HepG2 (cell line): ENCODE results near the gene THSD1. TPM values are rescaled to one million over a fixed set of nuclear protein-coding genes. Genes with fewer than 3 reads are reported as not detected.
A peak's percentile ranks its signal among the peaks of the same experiment; 100 is the strongest.

Experiments
- ATM ChIP-seq: fragments of 450-650 bp; IDR thresholded peaks from 2 replicates; pipeline ENCODE4 v1.7.1; 2017; ENCODE audit warnings: mild to moderate bottlenecking, borderline replicate concordance
- CCDC6 ChIP-seq: sonication (generic); formaldehyde crosslinking; IDR thresholded peaks from 2 replicates; pipeline ENCODE4 v1.8.1; 2022; ENCODE audit warnings: mild to moderate bottlenecking, missing genetic modification reagents, moderate library complexity
- DR1 ChIP-seq: sonication (generic); formaldehyde crosslinking; IDR thresholded peaks from 2 replicates; pipeline ENCODE4 v1.8.0; 2021; ENCODE audit warnings: mild to moderate bottlenecking, missing genetic modification reagents, inconsistent platforms
- ETV5 ChIP-seq: IDR thresholded peaks from 2 replicates; pipeline ENCODE4 v1.6.1; 2018; ENCODE audit warnings: missing biosample characterization, missing genetic modification reagents, inconsistent platforms, borderline replicate concordance
- ETV6 ChIP-seq: sonication (generic); formaldehyde crosslinking; conservative IDR thresholded peaks from 2 replicates; pipeline ENCODE4 v1.4.0; 2020; ENCODE audit warnings: missing genetic modification reagents
- EZH2 ChIP-seq: conservative IDR thresholded peaks from 2 replicates; pipeline ENCODE4 v1.6.1; 2012; ENCODE audit warnings: mild to moderate bottlenecking, low read depth, low read length, moderate library complexity
- GATAD2A ChIP-seq: IDR thresholded peaks from 2 replicates; pipeline ENCODE4 v1.6.1; 2016
- GFI1 ChIP-seq: sonication (generic); formaldehyde crosslinking; IDR thresholded peaks from 2 replicates; pipeline ENCODE4 v1.5.0; 2020; ENCODE audit warnings: missing genetic modification reagents, mild to moderate bottlenecking, borderline replicate concordance
- HMG20B ChIP-seq: conservative IDR thresholded peaks from 2 replicates; pipeline ENCODE4 v1.6.1; 2016; ENCODE audit warnings: missing genetic modification reagents, missing compliant biosample characterization
- HOXD1 ChIP-seq: sonication (generic); formaldehyde crosslinking; IDR thresholded peaks from 2 replicates; pipeline ENCODE4 v1.5.0; 2020; ENCODE audit warnings: missing genetic modification reagents
- MEF2D ChIP-seq: sonication (generic); formaldehyde crosslinking; IDR thresholded peaks from 2 replicates; pipeline ENCODE4 v1.5.1; 2020; ENCODE audit warnings: mild to moderate bottlenecking, missing genetic modification reagents
- MXD1 ChIP-seq: sonication (generic); formaldehyde crosslinking; IDR thresholded peaks from 2 replicates; pipeline ENCODE4 v1.4.0; 2020; ENCODE audit warnings: mild to moderate bottlenecking, missing genetic modification reagents
- NR2F1 ChIP-seq, 2 experiments: fragments of 450-650 bp in 1 of 2; formaldehyde crosslinking in 1 of 2; IDR thresholded peaks; 2 replicates each; pipeline versions ENCODE4 v1.5.0 to v1.6.1; 2016 to 2020; ENCODE audit warnings: mild to moderate bottlenecking in 1 of 2, missing compliant biosample characterization in 1 of 2, missing genetic modification reagents in 1 of 2, moderate library complexity in 1 of 2
- PHF21A ChIP-seq: sonication (generic); formaldehyde crosslinking; IDR thresholded peaks from 2 replicates; pipeline ENCODE4 v1.5.0; 2020; ENCODE audit warnings: mild to moderate bottlenecking, missing genetic modification reagents
- RFXANK ChIP-seq: IDR thresholded peaks from 2 replicates; pipeline ENCODE4 v1.6.1; 2016
- SNAI1 ChIP-seq: sonication (generic); formaldehyde crosslinking; IDR thresholded peaks from 2 replicates; pipeline ENCODE4 v1.5.0; 2020; ENCODE audit warnings: mild to moderate bottlenecking, missing genetic modification reagents, borderline replicate concordance
- ZBTB20 ChIP-seq: sonication (generic); formaldehyde crosslinking; IDR thresholded peaks from 2 replicates; pipeline ENCODE4 v1.8.1; 2023; ENCODE audit warnings: missing genetic modification reagents, low read depth, mild to moderate bottlenecking, borderline replicate concordance
- ZNF432 ChIP-seq: sonication (generic); formaldehyde crosslinking; IDR thresholded peaks from 2 replicates; pipeline ENCODE4 v1.5.0; 2020; ENCODE audit warnings: missing genetic modification reagents, mild to moderate bottlenecking, borderline replicate concordance
- ZNF570 ChIP-seq: sonication (generic); formaldehyde crosslinking; IDR thresholded peaks from 2 replicates; pipeline ENCODE4 v1.4.0; 2020; ENCODE audit warnings: mild to moderate bottlenecking, missing genetic modification reagents, borderline replicate concordance
- ZNF607 ChIP-seq: sonication (generic); formaldehyde crosslinking; IDR thresholded peaks from 2 replicates; pipeline ENCODE4 v1.5.1; 2020; ENCODE audit warnings: missing genetic modification reagents, mild to moderate bottlenecking, borderline replicate concordance
- ZNF879 ChIP-seq: sonication (generic); formaldehyde crosslinking; IDR thresholded peaks from 2 replicates; pipeline ENCODE4 v1.8.1; 2023; ENCODE audit warnings: missing genetic modification reagents
- polyA plus RNA-seq, 8 experiments: library from polyadenylated mRNA; depleted of rRNA in 3 of 8; stranded (reverse) in 7 of 8; unstranded in 1 of 8; fragments of >200 nt; fragmentation: Illumina TruSeq in 4 of 8; extraction: Trizol in 4 of 8; gene quantifications; 2 replicates each; pipeline versions ENCODE4 v1.2.1 to v1.2.3, GENCODE V29; 2011 to 2016; ENCODE audit warnings: low read depth in 4 of 8, missing spikeins in 1 of 8, mixed read lengths in 1 of 8; ENCODE audit not compliant: insufficient read depth in 1 of 8
- total RNA-seq, 5 experiments: library from RNA; depleted of rRNA; stranded (reverse); fragments of >200 nt; fragmentation: Illumina TruSeq; extraction: Trizol; gene quantifications; 2 replicates each; pipeline ENCODE4 v1.2.3, GENCODE V29; 2016; ENCODE audit warnings: low read depth in 1 of 5
- TF ChIP-seq, protein P1 (sequence below): IDR thresholded peaks from 2 replicates; pipeline ENCODE4 v1.6.1; 2016; ENCODE audit warnings: missing biosample characterization, missing genetic modification reagents, low read depth
- TF ChIP-seq, protein P2 (sequence below): sonication (generic); formaldehyde crosslinking; IDR thresholded peaks from 2 replicates; pipeline ENCODE4 v1.5.1; 2020; ENCODE audit warnings: missing genetic modification reagents, mild to moderate bottlenecking, borderline replicate concordance
- TF ChIP-seq, protein P3 (sequence below): sonication (generic); formaldehyde crosslinking; IDR thresholded peaks from 2 replicates; pipeline ENCODE4 v1.8.0; 2022; ENCODE audit warnings: low read depth, missing genetic modification reagents

The THSD1 gene
- total and polyA plus RNA-seq, 2 of the 13 experiments (the other 11 are each of a cell fraction or from before 2014, with no cell fraction given): 0.11 to 0.15 TPM

DNA sequence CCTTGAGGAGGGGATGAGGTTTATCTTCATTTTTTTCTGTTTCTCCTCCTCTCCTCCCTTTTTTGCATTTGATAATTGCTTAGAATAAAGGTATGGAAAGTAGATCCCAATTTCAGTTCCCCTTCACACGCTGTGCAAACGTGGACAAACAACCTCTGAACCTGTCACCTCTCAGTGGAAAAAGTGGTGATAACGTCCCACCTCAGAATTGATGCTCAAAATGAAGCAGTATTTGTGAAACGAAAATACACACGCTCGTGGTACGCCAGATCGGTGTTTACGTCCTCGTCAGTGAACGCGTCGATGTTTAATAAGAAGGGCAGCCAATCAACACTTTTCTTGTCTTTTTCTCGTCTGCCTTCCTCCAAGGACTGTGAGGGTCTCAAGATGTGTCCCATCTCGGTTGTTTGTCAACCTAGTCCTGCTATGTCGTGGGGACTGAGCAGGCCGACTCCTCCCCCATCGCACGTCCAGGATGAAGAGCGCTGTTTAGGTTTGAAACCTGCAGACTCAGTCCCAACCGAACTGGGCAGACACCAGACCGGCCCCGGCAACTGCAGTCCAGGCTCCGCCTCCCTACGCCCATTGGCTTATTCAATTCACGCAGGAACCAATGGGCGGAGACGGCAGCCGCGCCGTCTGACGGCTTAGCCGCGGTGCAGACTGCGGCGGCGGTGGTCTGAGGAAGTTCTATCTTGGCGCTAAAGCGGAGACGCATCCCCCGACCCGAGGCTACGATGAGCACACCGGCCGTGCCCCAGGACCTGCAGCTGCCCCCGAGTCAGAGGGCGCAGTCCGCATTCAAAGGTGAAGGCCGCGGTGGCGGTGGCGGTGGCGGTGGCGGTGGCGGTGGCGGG is 49.1 kb upstream of the THSD1 start, which contains the start of gene CKAP2 (continued):
- peak; percentile 85 for TF ChIP-seq MXD1 (CRISPR knock-in tag)
- TF ChIP-seq NR2F1 (CRISPR knock-in tag; IDR thresholded peaks at IDR 0.05): no peak
- TF ChIP-seq ZNF607 (CRISPR knock-in tag): no peak
- no peak for TF ChIP-seq ZNF432 (CRISPR knock-in tag)
- TF ChIP-seq, protein P1, sequence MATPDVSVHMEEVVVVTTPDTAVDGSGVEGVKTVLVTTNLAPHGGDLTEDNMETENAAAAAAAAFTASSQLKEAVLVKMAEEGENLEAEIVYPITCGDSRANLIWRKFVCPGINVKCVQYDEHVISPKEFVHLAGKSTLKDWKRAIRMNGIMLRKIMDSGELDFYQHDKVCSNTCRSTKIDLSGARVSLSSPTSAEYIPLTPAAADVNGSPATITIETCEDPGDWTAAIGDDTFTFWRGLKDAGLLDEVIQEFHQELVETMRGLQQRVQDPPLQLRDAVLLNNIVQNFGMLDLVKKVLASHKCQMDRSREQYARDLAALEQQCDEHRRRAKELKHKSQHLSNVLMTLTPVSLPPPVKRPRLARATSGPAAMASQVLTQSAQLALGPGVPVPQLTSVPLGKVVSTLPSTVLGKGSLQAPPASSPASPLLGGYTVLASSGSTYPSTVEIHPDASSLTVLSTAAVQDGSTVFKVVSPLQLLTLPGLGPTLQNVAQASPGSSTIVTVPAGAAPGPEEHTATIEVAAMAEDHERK (CRISPR knock-in tag): no peak
- TF ChIP-seq ZNF570 (CRISPR knock-in tag): no peak
- TF ChIP-seq ZBTB20 (CRISPR knock-in tag): peak; percentile 59; the same call in 1 of the 2 replicates
- 0 out of 2 replicates have a peak, but pooled peaks have one; percentile 51 for TF ChIP-seq PHF21A (CRISPR knock-in tag)
- TF ChIP-seq GATAD2A (CRISPR knock-in tag): no peak
- 0 out of 2 replicates have a peak, but pooled peaks have one; percentile 65 for TF ChIP-seq DR1
- TF ChIP-seq EZH2: no peak
- no peak for TF ChIP-seq HMG20B (CRISPR knock-in tag)
- TF ChIP-seq ATM: no peak
- 0 out of 2 replicates have a peak, but pooled peaks have one; percentile 63 for TF ChIP-seq CCDC6 (CRISPR knock-in tag)
- TF ChIP-seq ZNF879 (CRISPR knock-in tag): no peak
- no peak for TF ChIP-seq GFI1 (CRISPR knock-in tag)
- peak; percentile 86 for TF ChIP-seq RFXANK (CRISPR knock-in tag)
- TF ChIP-seq, protein P2, sequence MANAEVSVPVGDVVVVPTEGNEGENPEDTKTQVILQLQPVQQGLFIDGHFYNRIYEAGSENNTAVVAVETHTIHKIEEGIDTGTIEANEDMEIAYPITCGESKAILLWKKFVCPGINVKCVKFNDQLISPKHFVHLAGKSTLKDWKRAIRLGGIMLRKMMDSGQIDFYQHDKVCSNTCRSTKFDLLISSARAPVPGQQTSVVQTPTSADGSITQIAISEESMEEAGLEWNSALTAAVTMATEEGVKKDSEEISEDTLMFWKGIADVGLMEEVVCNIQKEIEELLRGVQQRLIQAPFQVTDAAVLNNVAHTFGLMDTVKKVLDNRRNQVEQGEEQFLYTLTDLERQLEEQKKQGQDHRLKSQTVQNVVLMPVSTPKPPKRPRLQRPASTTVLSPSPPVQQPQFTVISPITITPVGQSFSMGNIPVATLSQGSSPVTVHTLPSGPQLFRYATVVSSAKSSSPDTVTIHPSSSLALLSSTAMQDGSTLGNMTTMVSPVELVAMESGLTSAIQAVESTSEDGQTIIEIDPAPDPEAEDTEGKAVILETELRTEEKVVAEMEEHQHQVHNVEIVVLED (CRISPR knock-in tag): peak; percentile 66; the same call in 1 of the 2 replicates
- peak; percentile 17; the same call in 1 of the 2 replicates for TF ChIP-seq MEF2D (CRISPR knock-in tag)
- TF ChIP-seq HOXD1 (CRISPR knock-in tag): no peak
- TF ChIP-seq ETV5 (CRISPR knock-in tag): peak; percentile 5; the same call in 1 of the 2 replicates
- TF ChIP-seq SNAI1 (CRISPR knock-in tag): peak; percentile 98
- TF ChIP-seq, protein P3, sequence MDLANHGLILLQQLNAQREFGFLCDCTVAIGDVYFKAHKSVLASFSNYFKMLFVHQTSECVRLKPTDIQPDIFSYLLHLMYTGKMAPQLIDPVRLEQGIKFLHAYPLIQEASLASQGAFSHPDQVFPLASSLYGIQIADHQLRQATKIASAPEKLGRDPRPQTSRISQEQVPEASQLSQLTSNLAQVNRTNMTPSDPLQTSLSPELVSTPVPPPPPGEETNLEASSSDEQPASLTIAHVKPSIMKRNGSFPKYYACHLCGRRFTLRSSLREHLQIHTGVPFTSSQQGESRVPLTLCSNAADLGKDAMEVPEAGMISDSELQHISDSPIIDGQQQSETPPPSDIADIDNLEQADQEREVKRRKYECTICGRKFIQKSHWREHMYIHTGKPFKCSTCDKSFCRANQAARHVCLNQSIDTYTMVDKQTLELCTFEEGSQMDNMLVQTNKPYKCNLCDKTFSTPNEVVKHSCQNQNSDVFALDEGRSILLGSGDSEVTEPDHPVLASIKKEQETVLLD (CRISPR knock-in tag): peak; percentile 20; the same call in 1 of the 2 replicates
- TF ChIP-seq ETV6 (CRISPR knock-in tag): no peak
